Fibroblast of villous mesenchyme (primary cell): Measurements from ENCODE around the gene TMEM174. TPM values are rescaled to one million over a fixed set of nuclear protein-coding genes. Genes with fewer than 3 reads are reported as not detected.

ENCODE experiments used
- DNase-seq: peaks from one replicate; pipeline ENCODE4 v3.0.0-alpha.2; 2010; ENCODE audit warnings: low read depth
- H3K4me3 ChIP-seq: 2 replicates; pipeline ENCODE4 v1.5.1; 2011; ENCODE audit warnings: low read depth, mild to moderate bottlenecking, low read length
- total RNA-seq: library from RNA; depleted of rRNA; stranded (reverse); fragments of >200 nt; gene quantifications from 2 replicates; pipeline ENCODE4 v1.2.3, GENCODE V29; 2012
- TF ChIP-seq, protein P1 (sequence below): IDR thresholded peaks from 2 replicates; pipeline ENCODE4 v1.5.1; 2012; ENCODE audit warnings: low read depth, mild to moderate bottlenecking, low read length; ENCODE audit not compliant: insufficient read depth

TMEM174 gene
- total RNA-seq, 1 donor = not detected

DNA sequence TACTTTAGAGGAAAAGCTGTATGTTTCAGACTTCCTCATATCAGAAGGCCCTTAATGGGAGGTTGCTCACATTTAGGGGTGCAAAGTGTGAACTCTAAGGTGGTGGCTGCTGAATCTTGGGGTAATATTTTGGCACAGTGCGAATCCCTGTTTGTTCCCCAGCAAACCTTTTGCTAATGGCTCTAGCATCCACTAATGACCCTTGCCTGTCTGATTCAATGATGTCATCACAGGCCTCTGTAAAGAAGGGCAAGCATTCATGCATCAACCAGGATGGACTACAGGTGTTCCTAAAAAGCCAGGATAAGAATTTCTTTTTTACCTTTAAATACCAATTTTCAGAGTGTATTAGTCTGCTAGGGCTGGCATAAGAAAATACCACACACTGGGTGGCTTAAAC is 32.2 kb upstream of the TMEM174 start:
- TF ChIP-seq, protein P1, sequence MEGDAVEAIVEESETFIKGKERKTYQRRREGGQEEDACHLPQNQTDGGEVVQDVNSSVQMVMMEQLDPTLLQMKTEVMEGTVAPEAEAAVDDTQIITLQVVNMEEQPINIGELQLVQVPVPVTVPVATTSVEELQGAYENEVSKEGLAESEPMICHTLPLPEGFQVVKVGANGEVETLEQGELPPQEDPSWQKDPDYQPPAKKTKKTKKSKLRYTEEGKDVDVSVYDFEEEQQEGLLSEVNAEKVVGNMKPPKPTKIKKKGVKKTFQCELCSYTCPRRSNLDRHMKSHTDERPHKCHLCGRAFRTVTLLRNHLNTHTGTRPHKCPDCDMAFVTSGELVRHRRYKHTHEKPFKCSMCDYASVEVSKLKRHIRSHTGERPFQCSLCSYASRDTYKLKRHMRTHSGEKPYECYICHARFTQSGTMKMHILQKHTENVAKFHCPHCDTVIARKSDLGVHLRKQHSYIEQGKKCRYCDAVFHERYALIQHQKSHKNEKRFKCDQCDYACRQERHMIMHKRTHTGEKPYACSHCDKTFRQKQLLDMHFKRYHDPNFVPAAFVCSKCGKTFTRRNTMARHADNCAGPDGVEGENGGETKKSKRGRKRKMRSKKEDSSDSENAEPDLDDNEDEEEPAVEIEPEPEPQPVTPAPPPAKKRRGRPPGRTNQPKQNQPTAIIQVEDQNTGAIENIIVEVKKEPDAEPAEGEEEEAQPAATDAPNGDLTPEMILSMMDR = no peak
- H3K4me3 ChIP-seq = no peak overlapping the region
- no peak for DNase-seq

DNA sequence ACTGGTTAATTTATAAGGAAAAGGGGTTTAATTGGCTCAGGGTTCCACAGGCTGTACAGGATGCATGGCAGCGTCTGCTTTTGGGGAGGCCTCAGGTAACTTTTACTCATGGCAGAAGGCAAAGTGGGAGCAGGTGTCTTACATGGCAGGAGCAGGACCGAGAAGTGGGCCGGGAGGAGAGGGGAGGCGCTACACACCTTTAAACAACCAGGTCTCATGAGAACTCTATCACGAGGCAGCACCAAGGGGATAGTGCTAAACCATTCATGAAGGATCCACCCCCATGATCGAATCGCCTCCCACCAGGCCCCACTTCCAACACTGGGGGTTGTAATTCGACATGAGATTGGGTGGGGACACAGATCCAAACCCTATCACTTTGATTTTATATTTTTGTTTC is 31.0 kb upstream of the TMEM174 start:
- TF ChIP-seq, protein P1 = no peak
- no peak overlapping the region for H3K4me3 ChIP-seq

DNA sequence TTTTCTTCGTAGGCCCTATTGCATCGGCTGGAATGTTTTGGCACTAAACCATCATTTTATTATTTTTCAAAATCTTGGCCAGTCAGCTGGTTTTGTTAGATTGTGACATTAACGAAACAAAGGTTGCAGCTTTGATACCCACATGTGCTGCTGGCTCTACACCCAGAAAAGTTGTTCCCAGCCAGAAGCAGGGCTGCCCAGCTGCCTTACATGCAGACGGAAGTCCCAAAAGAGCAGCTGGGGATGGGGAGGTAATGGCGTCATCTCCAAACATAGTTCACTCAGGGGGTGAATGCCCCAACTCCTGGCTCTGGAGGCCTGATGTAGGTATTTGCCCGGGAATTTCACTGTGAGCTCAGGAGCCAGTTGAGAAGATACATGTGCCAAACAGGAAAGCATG is 29.3 kb upstream of the TMEM174 start:
- no peak overlapping the region for H3K4me3 ChIP-seq
- DNase-seq = no peak
- TF ChIP-seq, protein P1 = no peak

More for the DNA sequence above, 31.0 kb upstream of the TMEM174 start:
- DNase-seq = no peak

- H3K4me3 ChIP-seq = no peak overlapping the region
- TF ChIP-seq, protein P1 = no peak
- no peak for DNase-seq
Observed at GRCh38 chr5:73149540-73149939, 23.5 kb upstream of the TMEM174 start.

DNA sequence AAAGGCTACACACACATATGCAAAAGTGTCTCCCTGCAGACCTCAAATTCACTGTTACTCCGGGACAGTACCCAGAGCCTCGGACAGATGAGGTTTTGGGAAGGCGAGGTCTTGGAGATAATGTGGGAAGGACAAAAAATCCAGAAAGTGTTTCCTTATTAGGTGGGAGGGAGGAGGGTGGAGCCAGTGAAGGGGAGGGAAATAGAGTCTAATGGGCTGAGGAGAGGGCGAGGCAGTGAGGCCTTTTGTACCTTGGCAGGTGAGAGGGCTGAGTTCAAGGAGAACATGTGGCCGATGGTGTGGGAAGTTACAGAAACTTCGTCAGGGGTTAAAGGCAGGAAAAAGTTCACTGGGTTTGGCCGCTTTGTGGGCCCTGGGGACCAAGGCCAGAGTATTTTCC is 22.1 kb upstream of the TMEM174 start:
- no peak for DNase-seq
- TF ChIP-seq, protein P1 = no peak
- no peak overlapping the region for H3K4me3 ChIP-seq

DNA sequence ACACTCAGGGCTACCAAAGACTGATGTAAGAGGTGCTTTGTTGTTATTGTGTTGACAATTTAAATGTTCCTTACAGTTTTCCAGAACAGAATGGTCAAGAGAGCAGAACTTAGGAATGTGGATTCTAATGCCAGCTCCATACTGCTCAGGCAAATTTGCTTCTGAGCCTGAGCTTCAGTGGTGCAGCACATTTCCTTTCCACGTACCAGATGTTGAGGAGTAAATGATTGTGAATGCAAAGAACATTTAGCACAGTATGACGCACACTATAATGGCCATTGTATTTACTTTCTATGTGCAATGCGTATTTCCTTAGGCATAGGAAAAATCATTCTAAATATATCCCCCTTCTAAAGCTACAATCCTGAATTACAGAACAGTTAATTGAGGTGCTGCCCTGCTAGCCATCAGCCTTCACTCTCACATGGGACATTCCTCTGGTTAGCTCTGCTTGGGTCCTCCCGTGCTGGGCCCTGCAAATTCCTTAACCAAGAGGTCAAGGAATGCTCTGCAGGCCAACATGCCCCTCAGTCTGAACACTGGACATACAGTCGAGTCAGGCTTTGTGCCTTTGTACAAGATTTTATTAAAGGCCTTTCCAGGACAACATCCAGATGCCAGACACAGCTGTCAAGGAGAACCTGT is 21.1 kb upstream of the TMEM174 start:
- no peak overlapping the region for H3K4me3 ChIP-seq
- DNase-seq = no peak
- TF ChIP-seq, protein P1 = no peak
